PC-9 (cell line): ENCODE results near the gene POU3F2. TPM values are rescaled to one million over a fixed set of nuclear protein-coding genes. Genes with fewer than 3 reads are reported as not detected.

Source experiments
- BruUV-seq: library from RNA; stranded (reverse); fragments of 400-500 nt; replicated peaks from 2 replicates; lab custom pipeline; 2021; lab: Mats Ljungman, UMichigan
- CTCF ChIA-PET: fragments of 300-600 bp; sonication (Branson Sonifier 250); formaldehyde crosslinking; loops from one replicate; lab custom pipeline; 2022; ENCODE audit warnings: antibody characterized with exemption; lab: Charles Lee
- POLR2A ChIA-PET: fragments of 300-600 bp; sonication (Branson Sonifier 250); formaldehyde crosslinking; loops from one replicate; lab custom pipeline; 2022; ENCODE audit warnings: antibody characterized with exemption; ENCODE audit not compliant: unreplicated experiment; lab: Charles Lee
- DNase-seq, 2 experiments: peaks; one replicate each; pipeline versions ENCODE4 v3.0.0 to v3.0.0-alpha.2; 2015 to 2022; ENCODE audit warnings: mixed read lengths in 1 of 2
- H2AFZ ChIP-seq: fragments of 200-600 bp; sonication (generic); 2 replicates; pipeline ENCODE4 v1.8.1; 2017; ENCODE audit warnings: antibody characterized with exemption
- H3F3A ChIP-seq: fragments of 200-600 bp; sonication (generic); 2 replicates; pipeline ENCODE4 v1.8.1; 2017; ENCODE audit warnings: antibody characterized with exemption, mild to moderate bottlenecking, low read depth; ENCODE audit not compliant: insufficient read depth
- H3K27ac ChIP-seq: fragments of 200-600 bp; sonication (generic); 2 replicates; pipeline ENCODE4 v1.6.1; 2016; ENCODE audit warnings: mixed run types
- H3K27me3 ChIP-seq: fragments of 200-600 bp; sonication (generic); 2 replicates; pipeline ENCODE4 v1.6.1; 2016; ENCODE audit warnings: low read depth, mixed run types; ENCODE audit not compliant: insufficient read depth
- H3K36me3 ChIP-seq: fragments of 200-600 bp; sonication (generic); 2 replicates; pipeline ENCODE4 v1.6.1; 2016; ENCODE audit warnings: low read depth, mixed run types
- H3K4me1 ChIP-seq: fragments of 200-600 bp; sonication (generic); replicated peaks from 2 replicates; pipeline ENCODE4 v1.6.1; 2016; ENCODE audit warnings: mixed run types; ENCODE audit not compliant: insufficient read depth
- H3K4me2 ChIP-seq: fragments of 200-600 bp; sonication (generic); 2 replicates; pipeline ENCODE4 v1.6.1; 2017; ENCODE audit warnings: mixed run types
- H3K4me3 ChIP-seq: fragments of 200-600 bp; sonication (generic); 2 replicates; pipeline ENCODE4 v1.6.1; 2016; ENCODE audit warnings: mixed run types
- H3K79me2 ChIP-seq: fragments of 200-600 bp; sonication (generic); 2 replicates; pipeline ENCODE4 v1.6.1; 2017; ENCODE audit warnings: low read depth, mixed run types
- H3K9me2 ChIP-seq: fragments of 200-600 bp; sonication (generic); 2 replicates; pipeline ENCODE4 v1.8.1; 2017; ENCODE audit warnings: mild to moderate bottlenecking; ENCODE audit not compliant: insufficient read depth
- H3K9me3 ChIP-seq: fragments of 200-600 bp; sonication (generic); 2 replicates; pipeline ENCODE4 v1.8.1; 2016; ENCODE audit warnings: low read depth; ENCODE audit not compliant: insufficient read depth
- H4K20me1 ChIP-seq: fragments of 200-600 bp; sonication (generic); 2 replicates; pipeline ENCODE4 v1.8.1; 2017; ENCODE audit not compliant: insufficient read depth
- CTCF ChIP-seq: fragments of 200-600 bp; sonication (generic); conservative IDR thresholded peaks from 2 replicates; pipeline ENCODE4 v1.6.1; 2017; ENCODE audit warnings: mixed run types, antibody characterized with exemption, mild to moderate bottlenecking, moderate library complexity
- EZH2 ChIP-seq: fragments of 200-600 bp; sonication (generic); IDR thresholded peaks from 2 replicates; pipeline ENCODE4 v1.8.0; 2017; ENCODE audit warnings: antibody characterized with exemption, low read depth
- intact Hi-C: fragments of 100-400 bp; cut with micrococcal nuclease; formaldehyde crosslinking; loops from one replicate; pipeline ENCODE4 v1.10.0; 2022; ENCODE audit not compliant: unreplicated experiment
- total RNA-seq: library from RNA; stranded (reverse); gene quantifications from 2 replicates; pipeline ENCODE4 v1.2.3, GENCODE V29; 2021

Gene POU3F2
- total RNA-seq, 1 experiment from 2014 or later, result not detected

GRCh38 chr6:98831057-98831958 lies 3.1 kb upstream of the POU3F2 start:
- no peaks in the 10 kb centered on the region for H3K9me2 ChIP-seq
- no peak overlapping the region for H3K27ac ChIP-seq
- H3K4me2 ChIP-seq, result no peak overlapping the region
- intact Hi-C loops, result no loop called here
- no peaks in the 10 kb centered on the region for H3F3A ChIP-seq
- no peaks in the 10 kb centered on the region for H4K20me1 ChIP-seq
- no peaks in the 10 kb centered on the region for H3K9me3 ChIP-seq
- POLR2A ChIA-PET, result interaction anchor here (0.6 kb wide), 1 partner anchor 22 kb away, joined by 5 read pairs; no protein-coding TSS in a partner anchor
- no peak for DNase-seq
- CTCF ChIA-PET, result no interaction called here
- no peaks in the 10 kb centered on the region for H3K79me2 ChIP-seq
- H2AFZ ChIP-seq, result no peak overlapping the region
- 0 out of 2 replicates have a peak, but pooled peaks cover 3% of the 10 kb centered on the region for H3K4me1 ChIP-seq
- H3K27me3 ChIP-seq, result peaks cover 12% of the 10 kb centered on the region; the same call in 1 of the 2 replicates
- H3K4me3 ChIP-seq, result no peak overlapping the region
- no TSS peak for BruUV-seq
- no peaks in the 10 kb centered on the region for H3K36me3 ChIP-seq
- TF ChIP-seq CTCF, result no peak
- TF ChIP-seq EZH2, result no peak

GRCh38 chr6:98831959-98832283 lies 2.5 kb upstream of the POU3F2 start:
- POLR2A ChIA-PET, result no interaction called here

More at GRCh38 chr6:98831959-98832283, 2.5 kb upstream of the POU3F2 start:
- no peak overlapping the region for H3K27ac ChIP-seq
- no peaks in the 10 kb centered on the region for H3K79me2 ChIP-seq
- CTCF ChIA-PET, result no interaction called here
- peaks cover 6% of the 10 kb centered on the region; the same call in 1 of the 2 replicates for H3K27me3 ChIP-seq
- no peak overlapping the region for H3K4me2 ChIP-seq
- H3K4me3 ChIP-seq, result no peak overlapping the region
- no peak for DNase-seq
- H2AFZ ChIP-seq, result no peak overlapping the region
- no peaks in the 10 kb centered on the region for H3F3A ChIP-seq
- H3K9me3 ChIP-seq, result no peaks in the 10 kb centered on the region
- no TSS peak for BruUV-seq
- TF ChIP-seq CTCF, result no peak
- TF ChIP-seq EZH2, result no peak
- no peaks in the 10 kb centered on the region for H3K36me3 ChIP-seq
- no peaks in the 10 kb centered on the region for H3K9me2 ChIP-seq
- H4K20me1 ChIP-seq, result no peaks in the 10 kb centered on the region
- 0 out of 2 replicates have a peak, but pooled peaks cover 3% of the 10 kb centered on the region for H3K4me1 ChIP-seq
- intact Hi-C loops, result no loop called here
